Hematopoietic multipotent progenitor cell treated with erythropoietin and hydrocortisone succinate and interleukin-3 and kit ligand, for 17 days (in vitro differentiated cells): ENCODE results near the gene CRTC1.

ENCODE experiments used
- DNase-seq: peaks from one replicate; pipeline ENCODE4 v3.0.0-alpha.2; 2015; ENCODE audit warnings: low spot score

CRTC1 gene

DNA sequence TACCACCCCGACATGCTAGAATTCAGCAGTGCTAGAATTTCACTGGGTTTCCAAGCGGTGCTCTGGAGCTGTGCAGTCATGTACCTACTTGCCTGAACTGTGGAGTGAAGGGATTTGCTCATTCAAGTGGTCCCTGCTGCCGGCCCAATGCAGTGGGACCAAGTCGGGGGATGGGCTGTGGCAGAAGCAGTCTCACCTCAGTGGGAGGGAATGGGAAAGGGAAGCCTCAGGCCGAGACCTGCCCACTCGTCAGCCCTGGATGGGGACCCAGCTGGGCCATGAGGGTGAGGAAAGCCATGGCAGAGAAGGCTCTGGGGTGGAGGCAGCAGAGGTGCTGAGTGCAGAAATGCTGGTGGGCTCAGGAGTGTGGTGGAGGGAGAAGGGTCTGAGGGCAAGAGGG is 31.7 kb upstream of the CRTC1 start:
- DNase-seq = no peak

DNA sequence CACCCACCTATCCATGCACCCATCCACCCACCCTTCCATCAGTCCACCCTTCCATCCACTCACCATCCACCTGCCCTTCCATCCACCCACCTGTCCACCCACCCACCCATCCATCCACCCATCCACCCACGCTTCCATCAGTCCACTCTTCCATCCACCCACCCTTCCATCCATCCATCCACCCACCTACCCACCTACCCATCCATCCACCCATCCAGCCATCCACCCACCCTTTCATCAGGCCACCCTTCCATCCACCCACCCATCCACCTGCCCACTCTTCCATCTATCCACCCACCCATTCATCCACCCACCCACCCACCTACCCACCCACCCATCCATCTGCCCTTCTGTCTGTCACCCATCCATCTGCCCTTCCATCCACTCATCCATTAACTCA is 29.6 kb upstream of the CRTC1 start:
- no peak for DNase-seq

- DNase-seq = no peak
These were observed 29.0 kb upstream of the CRTC1 start for GRCh38 chr19:18654469-18654868.

DNA sequence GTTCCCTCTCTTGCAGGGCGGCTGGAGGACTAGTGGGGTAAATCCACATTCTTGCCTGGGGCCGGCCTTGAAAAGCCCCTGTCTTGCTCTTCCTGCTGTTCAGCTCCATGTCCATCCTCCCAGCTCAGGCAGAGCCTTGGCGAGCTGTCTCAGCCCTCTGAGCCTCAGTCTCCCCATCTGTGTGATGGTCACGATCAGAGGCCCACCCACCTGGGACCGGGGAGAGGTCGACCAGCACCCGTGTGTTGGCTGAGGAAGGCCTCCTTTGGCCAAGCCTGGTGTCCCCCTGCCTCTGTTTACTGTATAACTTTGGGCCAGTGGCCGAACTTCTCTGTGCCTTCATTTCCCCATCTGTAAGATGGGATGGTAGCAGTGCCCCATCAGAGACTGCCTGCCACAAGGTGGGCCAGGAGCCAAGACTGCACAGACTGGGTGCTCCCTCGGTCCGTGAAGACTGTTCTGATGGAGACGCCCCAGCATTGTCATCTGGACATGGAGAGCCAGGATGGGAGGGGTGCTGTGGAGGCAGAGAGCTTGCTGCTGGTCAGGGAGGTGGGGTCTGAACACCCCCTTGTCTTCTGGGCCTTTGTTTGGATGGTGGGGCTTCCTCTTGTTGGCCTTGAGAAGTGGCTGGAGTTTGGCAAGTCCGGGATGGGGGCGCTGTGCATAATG is 28.2 kb upstream of the CRTC1 start:
- no peak for DNase-seq

GRCh38 chr19:18656337-18657086 is 27.0 kb upstream of the CRTC1 start:
- no peak for DNase-seq

- DNase-seq = no peak
These were observed 25.7 kb upstream of the CRTC1 start for GRCh38 chr19:18657590-18658365.

- DNase-seq = no peak
These were observed 25.1 kb upstream of the CRTC1 start for GRCh38 chr19:18658366-18658855.

GRCh38 chr19:18659281-18660050 is 24.0 kb upstream of the CRTC1 start:
- no peak for DNase-seq

- no peak for DNase-seq
These were observed 23.2 kb upstream of the CRTC1 start for GRCh38 chr19:18660051-18660910.

DNA sequence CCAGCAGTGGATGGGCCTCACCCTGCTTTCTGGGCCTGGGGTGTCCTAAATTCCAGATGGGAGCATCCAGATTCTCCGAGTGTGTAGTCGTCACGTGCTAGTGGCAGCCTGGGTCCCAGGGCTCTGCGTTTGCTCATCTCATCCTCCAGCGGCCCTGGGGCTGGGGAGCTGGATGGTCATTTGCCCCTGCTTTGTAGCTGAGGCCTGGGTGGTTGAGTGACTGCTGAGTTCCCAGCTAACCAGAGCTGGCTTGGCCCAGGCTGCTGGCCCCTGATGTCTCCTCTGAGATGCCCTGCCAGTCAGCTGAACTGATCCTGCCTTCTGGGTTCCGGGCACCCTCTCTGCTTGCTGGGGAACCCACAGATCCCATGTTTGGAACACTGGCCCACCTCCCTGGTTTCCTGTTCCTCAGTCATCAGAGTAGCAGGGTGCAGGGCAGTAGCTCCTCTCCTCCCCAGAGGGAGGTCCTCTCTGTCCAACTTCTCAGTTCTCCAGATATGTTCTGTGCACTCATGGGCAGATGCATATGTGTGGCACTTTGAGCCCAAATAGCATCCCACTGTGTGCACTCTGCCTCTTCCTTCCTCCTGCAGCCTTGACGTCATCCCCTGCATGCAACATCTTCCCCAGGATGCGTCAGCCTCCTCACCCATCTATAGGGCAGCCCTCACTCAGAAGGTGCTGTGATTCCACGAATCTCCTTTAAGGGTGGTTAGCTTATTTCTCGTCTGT is 22.4 kb upstream of the CRTC1 start:
- DNase-seq = no peak

DNA sequence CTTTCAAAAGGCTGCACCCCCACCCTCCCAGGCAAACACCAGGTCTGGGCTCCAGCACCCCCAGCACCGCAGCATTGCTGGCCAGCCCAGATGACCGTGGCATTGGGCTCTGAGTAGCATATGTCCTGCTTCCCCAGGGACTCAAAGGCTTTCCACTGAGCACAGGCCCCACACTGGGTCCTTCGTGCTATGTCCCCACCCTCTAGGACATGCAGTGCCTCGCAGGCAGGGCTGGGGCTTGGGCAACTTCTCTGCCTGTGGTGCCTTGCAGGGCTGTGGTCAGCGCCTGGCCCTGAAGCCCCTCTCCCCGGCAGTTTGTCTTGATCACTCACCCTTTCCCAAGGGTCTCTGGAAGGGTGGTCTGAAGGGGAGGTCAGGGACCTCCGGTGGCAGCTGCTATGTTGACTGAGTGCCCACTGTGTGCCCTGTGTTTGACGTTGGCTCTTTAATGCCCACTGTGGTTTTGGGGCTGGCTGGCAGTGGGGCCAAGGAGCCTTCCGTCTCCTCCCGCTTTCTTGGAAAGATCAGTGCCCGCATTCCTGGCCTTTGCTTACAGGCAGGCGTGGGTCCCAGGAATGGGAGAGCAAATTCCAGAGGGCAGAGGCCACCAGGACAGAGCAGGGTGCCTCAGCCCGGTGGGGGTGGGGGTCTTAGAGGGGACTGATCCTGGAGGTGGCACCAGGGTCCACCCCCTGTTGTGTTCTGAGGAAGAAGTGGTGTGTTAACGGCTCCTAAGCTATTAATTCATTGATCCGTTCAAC is 20.3 kb upstream of the CRTC1 start:
- DNase-seq = no peak

DNA sequence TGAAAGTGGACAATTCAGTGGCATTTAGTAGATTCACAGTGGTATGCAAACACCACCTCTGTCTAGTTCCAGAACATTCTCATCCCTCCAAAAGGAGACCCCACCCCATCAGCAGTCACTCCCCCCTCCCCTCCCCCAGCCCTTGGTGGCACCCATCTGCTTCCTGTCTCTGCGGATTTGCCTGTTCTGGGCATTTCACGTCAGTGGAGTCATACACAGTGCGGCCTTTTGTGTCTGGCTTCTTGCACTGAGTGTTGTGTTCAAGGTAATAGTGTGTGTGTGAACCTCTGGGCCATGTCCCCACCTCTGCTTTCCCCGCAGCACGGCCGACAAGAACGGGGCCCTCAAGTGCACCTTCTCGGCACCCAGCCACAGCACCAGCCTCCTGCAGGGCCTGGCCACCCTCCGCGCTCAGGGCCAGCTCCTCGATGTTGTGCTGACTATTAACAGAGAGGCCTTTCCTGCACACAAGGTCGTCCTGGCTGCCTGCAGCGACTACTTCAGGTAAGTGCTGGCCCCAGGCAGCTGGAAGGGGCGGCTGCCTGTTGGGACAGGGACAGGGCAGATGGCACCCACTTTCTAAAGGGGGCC is 19.4 kb upstream of the CRTC1 start:
- no peak for DNase-seq

DNA sequence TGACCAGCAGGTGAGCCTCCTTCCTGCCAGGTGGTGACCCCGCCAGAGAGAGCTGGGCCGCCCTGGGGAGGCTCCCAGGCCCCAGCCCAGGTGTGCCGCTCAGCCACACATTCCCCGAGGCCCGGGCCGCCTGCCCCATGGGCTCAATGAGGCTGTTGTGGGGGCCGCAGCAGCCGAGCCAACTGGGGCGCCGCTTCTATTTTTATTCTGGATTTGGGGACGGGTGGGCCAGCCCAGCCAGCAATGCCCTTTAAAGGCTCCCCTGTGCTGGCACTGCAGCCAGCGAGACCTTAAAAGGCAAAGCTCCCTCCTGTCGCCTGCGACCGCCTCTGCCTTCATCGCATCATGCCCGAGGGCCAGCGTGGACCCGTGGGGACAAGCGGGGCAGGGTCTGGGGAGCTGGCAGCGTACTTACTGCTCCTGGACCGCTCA is 17.7 kb upstream of the CRTC1 start:
- DNase-seq = no peak

DNA sequence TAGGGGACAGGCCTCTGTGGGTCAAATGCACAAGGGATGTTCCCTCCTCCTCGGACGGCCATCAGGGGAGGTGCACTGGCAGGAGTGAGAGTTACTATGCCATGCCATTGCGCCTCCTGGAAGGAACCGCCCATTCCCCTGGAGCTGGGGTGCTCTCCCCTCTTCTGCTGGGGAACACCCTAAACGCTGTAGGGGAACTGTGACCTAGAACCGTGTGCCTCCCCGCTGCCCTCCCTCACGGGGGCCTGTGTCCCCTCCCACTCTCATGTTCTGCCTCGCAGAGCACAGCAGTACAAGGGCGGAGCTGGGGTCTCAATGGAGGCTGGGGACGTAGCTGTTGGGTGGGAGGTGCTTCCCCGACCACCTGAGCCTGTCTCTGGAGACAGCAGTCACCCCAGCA is 17.2 kb upstream of the CRTC1 start:
- DNase-seq = no peak

DNA sequence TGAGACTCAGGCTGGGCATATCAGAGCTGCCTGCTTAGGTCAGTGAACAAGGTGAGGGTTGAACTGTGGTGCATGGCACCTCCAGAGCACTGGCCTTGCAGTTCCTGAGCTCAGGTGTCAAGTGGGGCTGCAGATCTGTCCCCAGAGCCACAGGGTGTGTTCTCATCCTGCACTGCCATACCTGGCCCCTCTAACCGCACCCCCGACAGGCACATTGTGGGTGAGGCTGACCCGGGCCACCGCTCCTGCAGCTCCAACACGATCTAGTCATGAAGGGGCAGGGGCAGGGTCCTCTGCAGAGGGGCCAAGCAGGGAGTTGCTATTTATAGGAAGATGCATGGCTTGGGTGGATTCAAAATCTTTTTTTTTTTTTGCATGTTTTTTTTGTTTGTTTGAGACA is 16.7 kb upstream of the CRTC1 start:
- DNase-seq = no peak

- DNase-seq = no peak
These were observed 15.8 kb upstream of the CRTC1 start for GRCh38 chr19:18667531-18668251.

- DNase-seq = no peak
These were observed 15.2 kb upstream of the CRTC1 start for GRCh38 chr19:18668252-18668631.

DNA sequence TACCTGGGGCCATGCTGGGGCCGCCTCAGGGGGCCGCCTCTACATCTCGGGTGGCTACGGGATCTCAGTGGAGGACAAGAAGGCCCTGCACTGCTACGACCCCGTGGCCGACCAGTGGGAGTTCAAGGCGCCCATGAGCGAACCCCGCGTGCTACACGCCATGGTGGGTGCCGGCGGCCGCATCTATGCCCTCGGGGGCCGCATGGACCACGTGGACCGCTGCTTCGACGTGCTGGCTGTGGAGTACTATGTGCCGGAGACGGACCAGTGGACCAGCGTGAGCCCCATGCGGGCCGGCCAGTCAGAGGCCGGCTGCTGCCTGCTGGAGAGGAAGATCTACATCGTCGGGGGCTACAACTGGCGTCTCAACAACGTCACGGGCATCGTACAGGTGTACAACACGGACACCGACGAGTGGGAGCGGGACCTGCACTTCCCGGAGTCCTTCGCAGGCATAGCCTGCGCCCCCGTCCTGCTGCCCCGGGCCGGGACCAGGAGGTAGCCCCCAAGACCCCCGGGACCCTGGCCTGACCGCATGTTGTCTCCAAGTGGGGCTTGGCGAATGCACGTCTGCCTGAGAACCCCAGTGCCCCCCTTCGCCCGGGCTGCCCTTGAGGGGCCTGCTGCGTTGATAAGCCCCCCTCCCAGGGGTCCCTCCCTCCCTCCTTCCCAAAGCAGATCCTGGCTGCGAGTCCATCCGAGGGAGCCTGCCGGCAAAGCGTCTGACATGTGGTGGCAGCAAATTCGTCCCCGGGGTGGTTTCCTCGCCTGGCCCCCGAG is 14.5 kb upstream of the CRTC1 start:
- no peak for DNase-seq
